Stomach (tissue), 9 donors: ENCODE data around the gene PLEKHA6. TPM values are rescaled to one million over a fixed set of nuclear protein-coding genes. Genes with fewer than 3 reads are reported as not detected.

Source experiments
- DNase-seq, 2 donors: peaks; one replicate each; pipeline versions ENCODE4 v3.0.0 to v3.0.0-alpha.2; 2013 to 2019
- H3K27ac ChIP-seq, 5 donors: fragments of 200-600 bp in 4 of 5; sonication (generic) in 4 of 5; one replicate each; pipeline ENCODE4 v1.5.1; 2013 to 2019; ENCODE audit warnings: mild to moderate bottlenecking in 1 of 5, moderate library complexity in 1 of 5
- H3K27me3 ChIP-seq, 3 donors: fragments of 200-600 bp; sonication (generic); one replicate each; pipeline ENCODE4 v1.5.1; 2017 to 2019; ENCODE audit warnings: mixed run types in 1 of 3
- H3K36me3 ChIP-seq, 4 donors: fragments of 200-600 bp; sonication (generic); 1 replicate in 3 of 4; 2 replicates in 1 of 4; pipeline ENCODE4 v1.5.1; 2016 to 2019
- H3K4me1 ChIP-seq, 4 donors: fragments of 200-600 bp; sonication (generic); one replicate each; pipeline ENCODE4 v1.5.1; 2016 to 2019
- H3K4me3 ChIP-seq, 4 donors: fragments of 200-600 bp; sonication (generic) in 3 of 4; one replicate each; pipeline ENCODE4 v1.5.1; 2016 to 2019; ENCODE audit warnings: mild to moderate bottlenecking in 1 of 4
- H3K9me3 ChIP-seq, 4 donors: fragments of 200-600 bp; sonication (generic); one replicate each; pipeline ENCODE4 v1.5.1; 2016 to 2019
- EP300 ChIP-seq: sonication (generic); formaldehyde crosslinking; IDR thresholded peaks from one replicate; pipeline ENCODE4 v1.6.1; 2017; ENCODE audit warnings: antibody characterized with exemption
- POLR2A ChIP-seq, 4 donors: fragments of 450-650 bp; IDR thresholded peaks; one replicate each; pipeline ENCODE4 v1.6.1; 2016; ENCODE audit warnings: antibody characterized with exemption in 4 of 4, control low read depth in 2 of 4, mild to moderate bottlenecking in 1 of 4, moderate library complexity in 1 of 4
- POLR2AphosphoS5 ChIP-seq, 3 donors: sonication (generic); formaldehyde crosslinking; IDR thresholded peaks; one replicate each; pipeline ENCODE4 v1.6.1; 2016; ENCODE audit warnings: antibody characterized with exemption in 3 of 3
- WGBS, 5 donors: extraction: QIAGEN DNeasy Blood & Tissue Kit in 3 of 5; methylation state at CpG; one replicate each; pipeline versions ENCODE4 v1.1.5 to v1.1.7; 2013 to 2018; 5-methylcytosine and 5-hydroxymethylcytosine counted together
- intact Hi-C: fragments of 100-400 bp; cut with DNase I; formaldehyde crosslinking; loops from one replicate; pipeline ENCODE4 v1.15.1; 2023; ENCODE audit warnings: low total_unique reads
- polyA plus RNA-seq, 3 donors: library from polyadenylated mRNA; stranded (reverse); fragments of 200-250 nt; gene quantifications; one replicate each; pipeline ENCODE4 v1.2.3, GENCODE V29; 2013
- total RNA-seq, 5 donors: library from RNA; depleted of rRNA; stranded (reverse); fragments of >200 nt; gene quantifications; one replicate each; pipeline versions ENCODE4 v1.1.0 to v1.2.3, GENCODE V29; 2014 to 2016
- TF ChIP-seq, protein P1 (sequence below), 7 experiments: fragments of 450-650 bp in 4 of 7; fragments of 200-600 bp in 3 of 7; sonication (generic) in 3 of 7; IDR thresholded peaks; one replicate each; pipeline ENCODE4 v1.5.1; 2016 to 2019; ENCODE audit warnings: antibody characterized with exemption in 7 of 7, control low read depth in 2 of 7, mild to moderate bottlenecking in 1 of 7
- donor health status: healthy with polysubstance abuse.
- donor health status: Bipolar disorder and iron deficiency.
- donor health status: healthy.

Gene PLEKHA6
- total and polyA plus RNA-seq, 8 donors = 6.4 to 97.9 (median 34.8) TPM

DNA sequence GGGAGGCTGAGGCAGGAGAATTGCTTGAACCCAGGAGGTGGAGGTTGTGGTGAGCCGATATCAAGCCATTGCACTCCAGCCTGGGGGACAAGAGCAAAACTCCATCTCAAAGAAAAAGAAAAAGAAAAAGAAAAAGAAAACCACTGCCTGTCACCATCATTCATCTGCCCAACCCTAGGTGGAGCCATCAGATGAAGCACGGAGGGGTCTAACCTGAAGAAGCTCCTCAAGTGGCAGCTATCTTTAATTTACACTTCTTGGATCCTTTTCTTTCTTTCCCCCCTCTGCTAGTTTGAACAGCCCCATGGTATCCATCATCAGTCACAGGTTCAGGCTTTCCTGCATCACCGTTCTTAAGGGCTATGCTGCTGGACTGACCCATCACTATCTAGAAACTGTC, 57.0 kb downstream of the PLEKHA6 start:
- no peak for TF ChIP-seq POLR2AphosphoS5 (IDR thresholded peaks at IDR 0.05)
- TF ChIP-seq EP300 = no peak
- TF ChIP-seq, protein P1, sequence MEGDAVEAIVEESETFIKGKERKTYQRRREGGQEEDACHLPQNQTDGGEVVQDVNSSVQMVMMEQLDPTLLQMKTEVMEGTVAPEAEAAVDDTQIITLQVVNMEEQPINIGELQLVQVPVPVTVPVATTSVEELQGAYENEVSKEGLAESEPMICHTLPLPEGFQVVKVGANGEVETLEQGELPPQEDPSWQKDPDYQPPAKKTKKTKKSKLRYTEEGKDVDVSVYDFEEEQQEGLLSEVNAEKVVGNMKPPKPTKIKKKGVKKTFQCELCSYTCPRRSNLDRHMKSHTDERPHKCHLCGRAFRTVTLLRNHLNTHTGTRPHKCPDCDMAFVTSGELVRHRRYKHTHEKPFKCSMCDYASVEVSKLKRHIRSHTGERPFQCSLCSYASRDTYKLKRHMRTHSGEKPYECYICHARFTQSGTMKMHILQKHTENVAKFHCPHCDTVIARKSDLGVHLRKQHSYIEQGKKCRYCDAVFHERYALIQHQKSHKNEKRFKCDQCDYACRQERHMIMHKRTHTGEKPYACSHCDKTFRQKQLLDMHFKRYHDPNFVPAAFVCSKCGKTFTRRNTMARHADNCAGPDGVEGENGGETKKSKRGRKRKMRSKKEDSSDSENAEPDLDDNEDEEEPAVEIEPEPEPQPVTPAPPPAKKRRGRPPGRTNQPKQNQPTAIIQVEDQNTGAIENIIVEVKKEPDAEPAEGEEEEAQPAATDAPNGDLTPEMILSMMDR (IDR thresholded peaks at IDR 0.05) = no peak
- TF ChIP-seq POLR2A (IDR thresholded peaks at IDR 0.05) = no peak
- intact Hi-C loops = no loop called here

DNA sequence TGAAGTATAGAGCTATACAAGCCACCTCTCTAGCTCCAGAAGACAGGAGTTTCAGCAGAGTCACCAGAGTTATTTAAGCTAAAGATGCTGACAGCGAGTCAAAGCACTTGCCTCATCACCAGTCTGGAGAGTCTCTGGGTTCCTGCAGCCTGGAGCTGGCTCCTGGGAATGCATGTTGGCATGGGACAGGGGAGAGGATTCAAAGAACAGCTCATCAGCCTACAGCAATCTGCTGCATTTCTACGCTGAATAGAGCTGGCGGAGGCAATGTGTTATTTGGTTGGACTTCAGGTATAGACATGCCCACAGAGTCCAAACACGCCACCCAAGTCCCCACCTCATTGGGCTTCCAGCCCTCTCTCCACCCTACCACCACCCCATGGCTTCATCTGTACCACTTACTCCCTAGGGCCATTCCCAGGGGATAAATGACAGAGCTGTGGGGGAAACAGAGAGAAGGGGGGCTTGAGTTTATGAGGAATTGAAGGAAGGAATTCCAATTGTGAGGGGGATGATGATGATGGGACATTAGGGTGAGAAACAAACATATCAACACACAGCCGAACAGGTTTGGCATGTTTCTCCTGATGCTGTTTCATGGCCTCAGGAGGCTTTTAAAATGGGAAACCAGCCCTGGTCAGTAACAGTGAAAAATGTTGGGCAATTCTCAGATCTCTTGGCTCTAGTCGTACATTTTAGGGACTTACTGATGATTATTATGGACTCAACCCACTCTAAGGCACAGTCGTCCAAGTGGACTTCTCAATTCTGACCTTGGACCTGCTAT, 58.4 kb downstream of the PLEKHA6 start:
- Histone ChIP-seq H3K4me1 (peaks cover 12 to 59% (median 35%) of the 10 kb centered on the region in 4 donors), H3K9me3 (no peaks in the 10 kb centered on the region), H3K27ac (peak overlapping the region in 2 of 5 donors; percentile 10 to 28), H3K27me3 (no peaks in the 10 kb centered on the region), H3K4me3 (no peak overlapping the region), H3K36me3 (no peaks in the 10 kb centered on the region)
- WGBS, 5 donors = 68 to 85% (median 77%) methylated on average over 7 of the region's 7 CpGs
- intact Hi-C loops = no loop called here
- TF ChIP-seq POLR2A (IDR thresholded peaks at IDR 0.05) = no peak
- no peak for TF ChIP-seq EP300
- DNase-seq = no peak

More for the DNA sequence above, 57.0 kb downstream of the PLEKHA6 start:
- H3K4me1 ChIP-seq = peaks cover 10 to 52% (median 36%) of the 10 kb centered on the region in 4 donors
- no peaks in the 10 kb centered on the region for H3K36me3 ChIP-seq
- no peak overlapping the region for H3K4me3 ChIP-seq
- 91 to 98% (median 97%) methylated on average over 3 of the region's 3 CpGs for whole genome bisulfite sequencing, 5 donors
- H3K27me3 ChIP-seq = no peaks in the 10 kb centered on the region
- H3K27ac ChIP-seq = no peak overlapping the region
- DNase-seq = no peak
- no peaks in the 10 kb centered on the region for H3K9me3 ChIP-seq

DNA sequence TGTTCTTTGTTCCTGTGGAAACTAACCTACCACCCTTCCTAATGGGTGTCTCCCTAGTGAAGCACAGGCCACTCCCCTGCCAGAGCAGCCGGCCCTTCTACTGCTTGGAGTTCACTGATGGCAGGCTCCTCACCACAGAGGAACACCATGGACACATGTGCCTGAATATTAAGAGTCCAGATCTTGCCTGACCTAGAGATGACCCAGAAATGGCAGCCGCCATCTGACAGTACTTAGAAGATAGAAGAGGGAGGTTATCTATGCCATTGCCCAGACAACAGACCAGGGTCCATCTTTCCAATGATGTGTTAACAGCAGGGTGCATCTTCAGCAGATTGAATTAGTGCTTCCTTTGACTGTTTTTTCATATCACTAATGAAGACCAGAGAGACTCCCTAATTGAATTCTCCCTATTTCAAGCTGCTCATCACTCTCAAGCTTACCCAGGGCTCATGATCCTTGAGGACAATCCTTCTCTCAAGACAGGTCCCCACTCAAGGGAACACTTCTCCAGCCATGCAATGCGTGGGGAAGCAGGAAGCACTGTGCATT, 59.8 kb downstream of the PLEKHA6 start:
- Histone ChIP-seq H3K4me1 (peaks cover 25 to 74% (median 46%) of the 10 kb centered on the region in 4 donors), H3K9me3 (no peaks in the 10 kb centered on the region), H3K27ac (peak overlapping the region in 3 of 5 donors; percentile 8 to 30 (median 16)), H3K36me3 (no peaks in the 10 kb centered on the region), H3K27me3 (no peaks in the 10 kb centered on the region), H3K4me3 (no peak overlapping the region)
- intact Hi-C loops = no loop called here
- no peak for DNase-seq
- TF ChIP-seq EP300 = no peak
- 57 to 86% (median 77%) methylated on average over 3 of the region's 3 CpGs for WGBS, 5 donors

DNA sequence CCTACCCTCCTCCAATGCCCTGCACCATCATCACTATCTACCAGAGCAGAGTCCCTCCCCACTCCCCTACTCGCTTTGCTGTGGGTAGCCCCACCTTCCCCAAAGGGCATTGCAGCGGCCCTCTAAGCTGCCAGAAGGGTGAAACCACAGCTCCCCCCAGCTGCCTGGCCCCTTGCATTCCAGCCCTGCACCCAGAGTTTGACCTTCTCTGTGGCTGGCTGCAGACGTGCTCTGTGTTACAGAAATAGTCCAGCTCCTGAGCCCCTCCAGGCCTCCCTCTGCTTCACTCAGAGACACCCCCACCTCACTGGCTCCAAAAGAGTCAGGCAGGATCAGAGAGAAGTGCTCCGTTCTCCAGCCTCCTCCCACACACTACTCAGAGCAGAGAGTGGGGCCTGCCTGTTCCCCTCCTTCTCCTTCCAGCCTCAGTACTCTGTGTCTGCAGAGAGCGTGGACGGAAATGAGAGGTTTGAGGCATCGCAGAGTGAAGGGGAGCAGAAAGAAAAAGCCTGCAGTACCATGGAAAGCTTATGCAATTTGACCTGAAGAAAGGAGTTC, 63.2 kb downstream of the PLEKHA6 start:
- Histone ChIP-seq H3K4me3 (no peak overlapping the region), H3K9me3 (no peaks in the 10 kb centered on the region), H3K27me3 (no peaks in the 10 kb centered on the region), H3K36me3 (no peaks in the 10 kb centered on the region), H3K27ac (peak overlapping the region; percentile 12 to 83 (median 74)), H3K4me1 (peaks cover 26 to 92% (median 63%) of the 10 kb centered on the region in 4 donors)
- DNase-seq = peak in 1 of 2 donors; percentile 71
- TF ChIP-seq, protein P1 (IDR thresholded peaks at IDR 0.05) = peak in 1 of 7 experiments; percentile 14
- no peak for TF ChIP-seq EP300
- no peak for TF ChIP-seq POLR2AphosphoS5 (IDR thresholded peaks at IDR 0.05)
- TF ChIP-seq POLR2A (IDR thresholded peaks at IDR 0.05) = no peak
- intact Hi-C loops = no loop called here
- 10 to 29% (median 19%) methylated on average over 7 of the region's 7 CpGs for WGBS, 5 donors

DNA sequence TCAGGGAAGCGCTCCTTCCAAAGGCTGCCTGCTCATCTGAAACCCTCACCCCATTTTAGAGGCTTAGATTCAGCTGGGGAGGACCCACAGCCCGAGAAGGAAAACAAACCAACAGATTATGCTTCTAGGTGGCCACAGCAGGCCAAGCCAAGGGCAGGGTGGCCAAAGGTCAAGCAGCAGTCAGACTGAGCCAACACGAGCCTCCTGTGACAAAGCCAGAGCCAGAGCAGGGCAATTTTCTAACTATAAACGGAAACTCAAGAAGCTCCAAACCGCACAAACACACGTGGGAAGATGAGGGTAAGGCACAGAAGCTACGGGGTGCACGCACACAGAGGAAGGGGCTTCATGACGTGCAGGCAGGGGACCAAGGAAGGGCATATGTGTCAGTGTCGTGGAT, 64.1 kb downstream of the PLEKHA6 start:
- no peak overlapping the region for H3K4me3 ChIP-seq
- peak; percentile 37 to 62 for DNase-seq
- TF ChIP-seq EP300 = no peak
- TF ChIP-seq, protein P1 (IDR thresholded peaks at IDR 0.05) = no peak
- TF ChIP-seq POLR2A (IDR thresholded peaks at IDR 0.05) = no peak
- no peak for TF ChIP-seq POLR2AphosphoS5 (IDR thresholded peaks at IDR 0.05)
- intact Hi-C loops = no loop called here
- H3K4me1 ChIP-seq = peaks cover 26 to 84% (median 59%) of the 10 kb centered on the region in 4 donors
- H3K36me3 ChIP-seq = no peaks in the 10 kb centered on the region
- H3K27ac ChIP-seq = peak overlapping the region; percentile 22 to 83 (median 74)
- WGBS, 5 donors = 19 to 44% (median 29%) methylated on average over 10 of the region's 10 CpGs
- no peaks in the 10 kb centered on the region for H3K27me3 ChIP-seq
- no peaks in the 10 kb centered on the region for H3K9me3 ChIP-seq
